Stimulated activated memory B cell treated with anti-CD40 and anti-IgM and Interleukin-4, amounts not matched to agents 10 μg/mL and 1 μg/mL and 100 μg/mL, for 72 hours (primary cell): ENCODE measurements around the gene STMN3.
"Not testable (repeated sequence)": the region's sequence is repeated elsewhere in the genome, so short reads cannot be mapped to it uniquely, and the experiment has no call there.

Experiments used
- ATAC-seq: fragments of 150-1000 bp; cut with Tn5 transposase; 2 replicates; pipeline ENCODE4 v1.10.0; 2021
- H3K27ac Mint-ChIP-seq: one replicate; pipeline ENCODE4 v1.8.0; 2022; ENCODE audit warnings: mild to moderate bottlenecking, mixed read lengths
- H3K27me3 Mint-ChIP-seq: one replicate; pipeline ENCODE4 v1.8.0; 2022; ENCODE audit warnings: mixed read lengths
- H3K36me3 Mint-ChIP-seq: one replicate; pipeline ENCODE4 v1.8.0; 2022; ENCODE audit warnings: mixed read lengths
- H3K4me1 Mint-ChIP-seq: one replicate; pipeline ENCODE4 v1.8.0; 2022; ENCODE audit warnings: mixed read lengths
- H3K4me3 Mint-ChIP-seq: one replicate; pipeline ENCODE4 v1.8.0; 2022; ENCODE audit warnings: mild to moderate bottlenecking, moderate library complexity, mixed read lengths
- H3K9me3 Mint-ChIP-seq: one replicate; pipeline ENCODE4 v1.8.0; 2022; ENCODE audit warnings: mixed read lengths

STMN3 gene

DNA sequence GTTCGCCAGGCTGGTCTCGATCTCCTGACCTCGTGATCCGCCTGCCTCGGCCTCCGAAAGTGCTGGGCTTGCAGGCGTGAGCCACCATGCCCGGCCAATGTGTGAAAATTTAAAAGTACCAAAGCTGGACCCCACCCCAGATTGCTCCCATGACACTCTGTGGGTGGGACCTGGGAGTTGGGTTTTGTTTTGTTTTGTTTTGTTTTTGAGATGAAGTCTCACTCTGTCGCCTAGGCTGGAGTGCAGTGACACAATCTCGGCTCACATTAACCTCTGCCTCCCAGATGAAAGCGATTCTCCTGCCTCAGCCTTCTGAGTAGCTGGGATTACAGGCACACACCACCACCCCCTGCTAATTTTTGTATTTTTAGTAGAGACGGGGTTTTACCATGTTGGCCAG, 18.5 kb upstream of the STMN3 start:
- H3K4me1 Mint-ChIP-seq, H3K4me3 Mint-ChIP-seq, H3K9me3 Mint-ChIP-seq, ATAC-seq, H3K27ac Mint-ChIP-seq, H3K27me3 Mint-ChIP-seq: not testable (repeated sequence)
- H3K36me3 Mint-ChIP-seq: peaks cover 52% of the 10 kb centered on the region

DNA sequence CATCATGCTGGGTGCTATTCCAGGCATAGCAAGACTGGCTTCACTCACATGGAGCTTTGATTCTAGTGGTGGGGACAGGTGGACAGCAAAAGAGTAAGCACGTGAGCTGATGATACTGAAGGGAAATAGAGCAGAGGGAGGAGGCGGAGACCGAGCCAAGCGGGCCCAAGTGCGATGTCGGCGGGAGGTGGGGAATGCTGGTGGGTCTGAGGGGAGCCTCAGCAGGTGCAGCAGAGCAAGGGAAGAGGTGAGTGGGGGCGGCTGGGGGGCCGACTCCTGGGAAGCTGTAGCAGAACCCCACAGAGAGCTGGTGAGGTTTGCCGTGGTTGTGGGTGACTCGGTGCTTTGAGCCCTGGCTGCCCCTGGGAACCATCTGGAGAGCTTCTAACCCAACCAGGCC, 15.1 kb upstream of the STMN3 start:
- H3K4me3 Mint-ChIP-seq: no peak overlapping the region
- H3K27me3 Mint-ChIP-seq: no peaks in the 10 kb centered on the region
- H3K27ac Mint-ChIP-seq: no peak overlapping the region
- peaks cover 45% of the 10 kb centered on the region for H3K36me3 Mint-ChIP-seq
- no peak for ATAC-seq
- no peaks in the 10 kb centered on the region for H3K4me1 Mint-ChIP-seq
- H3K9me3 Mint-ChIP-seq: no peaks in the 10 kb centered on the region

DNA sequence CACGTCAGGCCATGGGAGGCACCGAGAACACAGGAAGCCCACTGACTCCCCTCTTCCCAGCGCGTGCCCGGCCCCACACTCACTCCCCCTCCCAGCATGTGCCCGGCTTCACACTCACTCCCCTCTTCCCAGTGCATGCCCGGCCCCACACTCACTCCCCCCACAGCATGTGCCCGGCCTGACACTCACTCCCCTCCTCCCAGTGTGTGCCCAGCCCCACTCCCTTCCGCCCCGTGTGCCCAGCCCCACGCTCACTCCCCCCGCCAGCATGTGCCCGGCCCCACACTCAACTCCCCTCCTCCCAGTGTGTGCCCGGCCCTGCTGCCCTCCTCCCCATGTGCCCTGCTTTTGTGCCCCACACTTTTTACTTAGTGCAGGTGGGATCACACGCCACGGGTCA, 14.6 kb upstream of the STMN3 start:
- no peak overlapping the region for H3K27ac Mint-ChIP-seq
- no peaks in the 10 kb centered on the region for H3K27me3 Mint-ChIP-seq
- peak; percentile 55 for ATAC-seq

DNA sequence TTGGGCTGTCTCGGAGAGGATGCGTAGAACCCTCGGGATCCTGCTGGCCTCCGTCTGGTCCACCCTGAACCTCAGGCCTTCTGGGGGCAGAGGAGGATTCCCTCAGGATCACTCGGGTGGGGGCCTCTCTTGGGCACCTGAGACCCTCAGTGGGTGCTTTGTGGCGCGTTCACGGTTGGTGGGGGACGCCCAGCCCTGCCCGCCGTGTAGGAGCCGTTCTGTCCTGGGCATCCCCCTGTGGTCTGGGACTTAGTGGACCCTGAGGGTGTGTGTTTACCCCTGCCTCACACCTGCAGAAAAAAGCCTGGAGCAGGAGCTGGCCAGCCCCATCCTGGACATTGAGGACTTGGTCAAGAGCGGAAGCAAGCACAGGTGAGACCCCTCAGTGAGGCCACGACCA, 12.5 kb upstream of the STMN3 start:
- Mint-ChIP-seq H3K4me1 (no peaks in the 10 kb centered on the region), H3K4me3 (no peak overlapping the region), H3K36me3 (peaks cover 45% of the 10 kb centered on the region), H3K27me3 (no peaks in the 10 kb centered on the region), H3K27ac (no peak overlapping the region), H3K9me3 (no peaks in the 10 kb centered on the region)
- ATAC-seq: no peak

More for the DNA sequence above, 14.6 kb upstream of the STMN3 start:
- no peaks in the 10 kb centered on the region for H3K4me1 Mint-ChIP-seq
- H3K36me3 Mint-ChIP-seq: peaks cover 45% of the 10 kb centered on the region
- H3K4me3 Mint-ChIP-seq: no peak overlapping the region
- H3K9me3 Mint-ChIP-seq: no peaks in the 10 kb centered on the region

- H3K36me3 Mint-ChIP-seq: peaks cover 40% of the 10 kb centered on the region
- no peaks in the 10 kb centered on the region for H3K9me3 Mint-ChIP-seq
- H3K4me1 Mint-ChIP-seq: peaks cover under 1% of the 10 kb centered on the region
- H3K27ac Mint-ChIP-seq: no peak overlapping the region
- ATAC-seq: no peak
- H3K4me3 Mint-ChIP-seq: no peak overlapping the region
- no peaks in the 10 kb centered on the region for H3K27me3 Mint-ChIP-seq
These were observed 11.8 kb upstream of the STMN3 start for GRCh38 chr20:63664861-63665594.

DNA sequence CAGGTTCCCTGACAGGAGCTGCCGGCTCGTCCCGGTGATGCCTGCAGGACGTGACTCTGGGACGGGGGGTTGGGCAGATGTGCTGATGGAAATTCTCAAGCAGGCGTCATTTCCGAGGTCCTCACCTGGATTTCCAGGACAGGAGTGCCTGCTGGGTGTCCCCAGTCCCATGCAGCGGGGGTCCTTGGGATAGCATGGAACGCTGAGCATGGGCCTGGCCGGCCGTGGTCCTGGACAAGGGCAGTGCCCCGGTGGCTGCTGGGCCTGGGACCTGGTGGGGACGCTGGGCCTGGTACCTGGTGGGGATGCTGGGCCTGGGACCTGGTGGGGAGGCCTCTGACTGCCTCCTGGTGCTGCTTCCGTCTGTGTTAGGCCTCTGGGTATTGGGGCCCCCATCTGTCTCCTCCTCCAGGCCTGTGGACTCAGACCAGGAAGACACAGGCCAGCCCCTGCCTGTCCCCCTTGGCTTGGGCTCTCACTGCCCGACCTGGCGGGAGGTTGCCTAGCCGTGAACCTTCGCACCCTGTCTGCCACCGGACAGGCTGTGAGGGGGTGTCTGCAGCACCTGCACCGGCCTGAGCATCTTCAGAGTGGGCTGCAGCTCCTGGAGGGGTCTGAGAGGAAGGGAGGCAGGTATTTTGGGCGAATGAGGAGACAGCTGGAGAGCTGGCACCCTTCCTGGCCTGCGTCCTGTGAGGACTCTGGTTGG, 11.1 kb upstream of the STMN3 start:
- peaks cover 40% of the 10 kb centered on the region for H3K36me3 Mint-ChIP-seq

GRCh38 chr20:63663332-63664066, 10.3 kb upstream of the STMN3 start:
- ATAC-seq: no peak
- Mint-ChIP-seq H3K9me3 (no peaks in the 10 kb centered on the region), H3K4me3 (no peak overlapping the region), H3K27me3 (no peaks in the 10 kb centered on the region), H3K4me1 (peaks cover 15% of the 10 kb centered on the region), H3K27ac (no peak overlapping the region), H3K36me3 (peaks cover 32% of the 10 kb centered on the region)

More for the DNA sequence above, 11.1 kb upstream of the STMN3 start:
- ATAC-seq: no peak
- no peak overlapping the region for H3K27ac Mint-ChIP-seq
- no peaks in the 10 kb centered on the region for H3K9me3 Mint-ChIP-seq
- no peak overlapping the region for H3K4me3 Mint-ChIP-seq
- H3K27me3 Mint-ChIP-seq: no peaks in the 10 kb centered on the region
- peaks cover 7% of the 10 kb centered on the region for H3K4me1 Mint-ChIP-seq

DNA sequence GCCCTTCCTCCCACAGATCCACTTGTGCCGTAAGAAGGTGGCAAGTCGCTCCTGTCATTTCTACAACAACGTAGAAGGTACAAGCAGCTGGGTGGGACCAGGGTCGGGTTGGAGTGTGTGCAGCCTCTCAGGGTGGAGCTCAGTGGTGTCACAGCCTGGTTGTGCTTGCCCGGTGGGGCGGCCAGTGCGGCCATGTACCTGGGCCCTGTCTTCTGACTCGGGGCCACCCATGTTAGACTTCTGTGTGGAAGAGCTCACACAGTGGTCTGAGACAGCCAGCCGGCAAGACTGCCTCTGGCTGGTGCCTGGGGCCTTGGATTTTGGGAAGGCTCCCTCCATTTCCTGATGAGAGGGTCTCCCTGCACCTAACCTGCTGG, 9.6 kb upstream of the STMN3 start:
- Mint-ChIP-seq H3K27ac (no peak overlapping the region), H3K36me3 (peaks cover 26% of the 10 kb centered on the region), H3K4me3 (no peak overlapping the region), H3K27me3 (no peaks in the 10 kb centered on the region), H3K4me1 (peaks cover 20% of the 10 kb centered on the region), H3K9me3 (no peaks in the 10 kb centered on the region)
- ATAC-seq: no peak

DNA sequence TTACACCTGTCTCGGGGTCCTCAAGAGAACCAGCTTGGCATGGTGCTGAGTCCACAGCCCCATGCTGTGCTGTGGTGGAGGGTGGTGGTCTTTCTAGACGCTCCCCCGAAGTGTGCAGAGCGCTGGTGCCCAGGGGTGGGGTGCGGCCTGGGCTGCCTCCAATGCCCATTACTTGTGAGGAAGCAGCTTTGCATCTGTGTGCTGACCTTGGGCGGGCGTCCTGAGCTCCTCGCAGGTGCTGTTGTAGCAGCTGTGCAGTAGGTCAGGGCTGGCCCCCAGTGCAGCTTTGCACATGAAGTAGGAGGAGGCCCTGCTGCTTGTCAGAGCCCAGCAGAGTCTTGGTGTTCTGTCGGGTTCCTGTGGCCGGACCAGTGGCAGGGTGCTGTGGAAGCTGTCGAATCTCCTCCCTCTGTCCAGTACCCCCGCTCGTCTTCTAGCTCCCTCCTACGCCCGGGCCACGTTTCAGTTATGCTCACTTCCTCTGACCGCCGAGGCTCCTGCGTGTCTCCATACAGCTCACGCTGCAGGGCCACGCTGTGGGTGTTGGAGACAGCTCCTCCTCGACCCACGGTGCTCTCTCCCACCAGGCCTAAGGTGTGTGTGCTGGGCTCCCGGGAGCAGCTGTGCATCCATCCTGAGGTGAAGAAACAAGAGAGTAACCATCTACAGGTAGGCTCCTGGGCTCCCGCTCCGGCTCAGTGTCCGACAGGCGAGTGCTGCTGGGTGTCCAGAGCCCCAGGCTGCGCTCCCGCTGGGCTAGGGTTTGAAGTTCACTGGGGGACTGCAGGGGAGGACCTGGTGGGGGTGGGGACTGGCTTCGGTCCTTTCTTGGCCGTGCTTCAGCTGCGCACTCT, 9.0 kb upstream of the STMN3 start:
- no peak for ATAC-seq
- H3K4me1 Mint-ChIP-seq: peaks cover 25% of the 10 kb centered on the region
- peaks cover 23% of the 10 kb centered on the region for H3K36me3 Mint-ChIP-seq
- H3K9me3 Mint-ChIP-seq: no peaks in the 10 kb centered on the region
- no peak overlapping the region for H3K4me3 Mint-ChIP-seq
- no peak overlapping the region for H3K27ac Mint-ChIP-seq
- no peaks in the 10 kb centered on the region for H3K27me3 Mint-ChIP-seq

GRCh38 chr20:63661108-63661507, 7.9 kb upstream of the STMN3 start:
- Mint-ChIP-seq H3K36me3 (peaks cover 17% of the 10 kb centered on the region), H3K27me3 (peaks cover 9% of the 10 kb centered on the region), H3K4me3 (no peak overlapping the region), H3K9me3 (no peaks in the 10 kb centered on the region), H3K4me1 (peaks cover 25% of the 10 kb centered on the region), H3K27ac (no peak overlapping the region)
- no peak for ATAC-seq

DNA sequence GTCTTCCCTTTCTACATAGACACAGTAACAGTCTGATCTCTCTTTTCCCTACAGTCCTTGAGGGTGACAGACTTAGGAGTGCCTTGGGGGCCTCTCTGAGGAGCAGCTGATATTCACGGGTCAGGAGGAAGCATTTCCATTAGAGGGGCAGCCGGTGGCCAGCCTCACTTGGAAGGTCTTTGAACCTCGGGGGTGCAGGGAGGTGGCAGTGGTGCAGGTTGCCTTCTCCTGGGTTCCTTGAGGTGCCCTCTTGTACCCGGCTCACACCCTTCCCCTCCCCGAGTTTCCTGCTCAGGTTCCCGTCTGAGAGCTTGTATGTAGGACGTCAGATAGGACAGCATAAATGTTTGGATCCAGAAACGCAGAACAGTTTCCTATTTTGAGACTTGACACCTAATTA, 7.4 kb upstream of the STMN3 start:
- peaks cover 14% of the 10 kb centered on the region for H3K36me3 Mint-ChIP-seq
- no peaks in the 10 kb centered on the region for H3K9me3 Mint-ChIP-seq
- no peak overlapping the region for H3K27ac Mint-ChIP-seq
- H3K27me3 Mint-ChIP-seq: peaks cover 11% of the 10 kb centered on the region
- H3K4me1 Mint-ChIP-seq: peaks cover 25% of the 10 kb centered on the region
- no peak overlapping the region for H3K4me3 Mint-ChIP-seq
- ATAC-seq: no peak

GRCh38 chr20:63660174-63660573, 7.0 kb upstream of the STMN3 start:
- H3K27ac Mint-ChIP-seq: not testable (repeated sequence)

GRCh38 chr20:63659370-63659769, 6.1 kb upstream of the STMN3 start:
- peaks cover 7% of the 10 kb centered on the region for H3K36me3 Mint-ChIP-seq
- no peaks in the 10 kb centered on the region for H3K9me3 Mint-ChIP-seq
- peak overlapping the region; percentile 86 for H3K27ac Mint-ChIP-seq
- peak overlapping the region; percentile 94 for H3K4me3 Mint-ChIP-seq
- peaks cover 25% of the 10 kb centered on the region for H3K4me1 Mint-ChIP-seq
- H3K27me3 Mint-ChIP-seq: peaks cover 19% of the 10 kb centered on the region
- no peak for ATAC-seq

More at GRCh38 chr20:63660174-63660573, 7.0 kb upstream of the STMN3 start:
- not testable (repeated sequence) for H3K4me3 Mint-ChIP-seq, ATAC-seq, H3K9me3 Mint-ChIP-seq
- Mint-ChIP-seq H3K4me1 (peaks cover 25% of the 10 kb centered on the region), H3K27me3 (peaks cover 11% of the 10 kb centered on the region), H3K36me3 (peaks cover 11% of the 10 kb centered on the region)

GRCh38 chr20:63658749-63659187, 5.5 kb upstream of the STMN3 start:
- Mint-ChIP-seq H3K36me3 (peaks cover 7% of the 10 kb centered on the region), H3K4me3 (peak overlapping the region; percentile 94), H3K27me3 (peaks cover 25% of the 10 kb centered on the region), H3K27ac (peak overlapping the region; percentile 86), H3K9me3 (no peaks in the 10 kb centered on the region), H3K4me1 (peaks cover 30% of the 10 kb centered on the region)
- peak; percentile 56 for ATAC-seq
